Measurements from ENCODE around the gene SLC23A1. TPM values are rescaled to one million over a fixed set of nuclear protein-coding genes. Genes with fewer than 3 reads are reported as not detected.
A peak's percentile ranks its signal among the peaks of the same experiment; 100 is the strongest.

Gene SLC23A1
- polyA plus RNA-seq, 1 experiment = not detected

DNA sequence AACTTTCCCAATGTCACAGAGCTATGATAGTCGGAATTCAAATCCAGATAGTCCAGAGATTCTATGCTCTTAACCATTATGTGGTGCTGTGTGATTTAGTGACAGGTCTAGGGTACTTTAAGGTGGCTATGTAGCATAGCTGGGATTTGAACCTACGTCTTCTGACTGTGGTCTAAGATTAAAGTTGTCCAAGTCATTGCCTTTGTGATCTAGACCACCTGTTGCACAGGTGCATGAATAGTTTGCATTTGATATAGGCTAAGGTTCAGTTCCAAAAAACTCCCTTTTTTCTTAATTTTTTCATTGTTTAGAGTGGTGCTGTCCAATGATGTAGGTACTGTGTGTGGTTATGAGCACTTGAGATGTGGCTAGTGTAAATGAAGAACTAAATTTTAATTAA, 38.9 kb downstream of the SLC23A1 start:
- CTCF ChIA-PET = no interaction called here
- POLR2A ChIA-PET = interaction anchor here (0.6 to 0.7 kb wide), 2 partner anchors 25 to 264 kb away, joined by 3 to 4 read pairs; no protein-coding TSS in a partner anchor
- TF ChIP-seq, protein P1, sequence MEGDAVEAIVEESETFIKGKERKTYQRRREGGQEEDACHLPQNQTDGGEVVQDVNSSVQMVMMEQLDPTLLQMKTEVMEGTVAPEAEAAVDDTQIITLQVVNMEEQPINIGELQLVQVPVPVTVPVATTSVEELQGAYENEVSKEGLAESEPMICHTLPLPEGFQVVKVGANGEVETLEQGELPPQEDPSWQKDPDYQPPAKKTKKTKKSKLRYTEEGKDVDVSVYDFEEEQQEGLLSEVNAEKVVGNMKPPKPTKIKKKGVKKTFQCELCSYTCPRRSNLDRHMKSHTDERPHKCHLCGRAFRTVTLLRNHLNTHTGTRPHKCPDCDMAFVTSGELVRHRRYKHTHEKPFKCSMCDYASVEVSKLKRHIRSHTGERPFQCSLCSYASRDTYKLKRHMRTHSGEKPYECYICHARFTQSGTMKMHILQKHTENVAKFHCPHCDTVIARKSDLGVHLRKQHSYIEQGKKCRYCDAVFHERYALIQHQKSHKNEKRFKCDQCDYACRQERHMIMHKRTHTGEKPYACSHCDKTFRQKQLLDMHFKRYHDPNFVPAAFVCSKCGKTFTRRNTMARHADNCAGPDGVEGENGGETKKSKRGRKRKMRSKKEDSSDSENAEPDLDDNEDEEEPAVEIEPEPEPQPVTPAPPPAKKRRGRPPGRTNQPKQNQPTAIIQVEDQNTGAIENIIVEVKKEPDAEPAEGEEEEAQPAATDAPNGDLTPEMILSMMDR (IDR thresholded peaks at IDR 0.05; ENCODE audit: insufficient read depth, low read depth, low read length) = no peak

DNA sequence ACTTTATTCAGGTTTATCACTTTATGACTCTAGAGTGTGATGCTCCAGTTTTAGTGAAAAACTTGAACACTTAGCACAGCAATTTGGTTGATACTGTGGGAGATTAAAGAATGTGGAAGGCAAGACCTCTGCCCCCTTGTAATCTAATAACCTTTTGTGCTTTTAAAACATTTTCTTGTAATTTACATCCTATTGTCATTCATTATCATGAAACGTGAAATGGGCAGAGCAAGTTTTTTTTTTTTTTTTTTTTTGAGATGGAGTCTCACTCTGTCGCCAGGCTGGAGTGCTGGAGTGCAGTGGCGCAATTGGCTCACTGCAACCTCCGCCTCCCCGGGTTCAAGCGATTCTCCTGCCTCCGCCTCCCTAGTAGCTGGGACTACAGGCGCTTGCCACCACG, 39.6 kb downstream of the SLC23A1 start:
- Histone ChIP-seq H3K27me3 (ENCODE audit: control insufficient read depth, insufficient read depth, low read length) (no peaks in the 10 kb centered on the region), H3K4me3 (ENCODE audit: low read depth, low read length) (peak overlapping the region; percentile 100), H3K36me3 (ENCODE audit: control insufficient read depth, insufficient read depth, low read length) (no peaks in the 10 kb centered on the region)
- CTCF ChIA-PET = no interaction called here
- POLR2A ChIA-PET = interaction anchor here (0.6 kb wide), 1 partner anchor 263 kb away, joined by 3 read pairs; no protein-coding TSS in a partner anchor
- TF ChIP-seq, protein P1 (IDR thresholded peaks at IDR 0.05; ENCODE audit: insufficient read depth, low read depth, low read length) = no peak
- no peak for DNase-seq (ENCODE audit: low read depth)

More for the DNA sequence above, 38.9 kb downstream of the SLC23A1 start:
- no peaks in the 10 kb centered on the region for H3K36me3 ChIP-seq (ENCODE audit: control insufficient read depth, insufficient read depth, low read length)
- no peak for DNase-seq (ENCODE audit: low read depth)
- H3K4me3 ChIP-seq (ENCODE audit: low read depth, low read length) = no peak overlapping the region
- H3K27me3 ChIP-seq (ENCODE audit: control insufficient read depth, insufficient read depth, low read length) = no peaks in the 10 kb centered on the region

DNA sequence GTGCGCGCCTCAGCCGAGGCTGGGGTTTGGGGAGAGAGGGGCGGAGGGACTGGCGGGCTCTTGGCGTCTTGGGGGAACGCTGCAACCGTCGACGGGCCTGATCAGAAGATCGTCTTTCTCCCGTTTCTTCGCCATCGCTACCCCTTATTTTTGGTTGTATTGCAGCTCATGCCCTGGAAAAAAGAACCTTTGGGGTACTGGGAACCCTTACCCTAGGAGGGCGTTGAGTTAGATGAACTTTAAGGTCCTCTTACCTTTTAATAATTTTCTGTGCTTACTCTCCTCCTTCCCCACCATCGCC, 40.7 kb downstream of the SLC23A1 start:
- CTCF ChIA-PET = interaction anchor here (0.8 to 2.7 kb wide), 6 partner anchors 11 to 61 kb away, joined by 3 to 8 read pairs (median 6); no protein-coding TSS in a partner anchor
- POLR2A ChIA-PET = interaction anchor here (0.5 to 1.1 kb wide), 8 partner anchors 23 to 317 kb away, joined by 3 to 15 read pairs (median 4); partner anchors contain the start of gene MATR3

DNA sequence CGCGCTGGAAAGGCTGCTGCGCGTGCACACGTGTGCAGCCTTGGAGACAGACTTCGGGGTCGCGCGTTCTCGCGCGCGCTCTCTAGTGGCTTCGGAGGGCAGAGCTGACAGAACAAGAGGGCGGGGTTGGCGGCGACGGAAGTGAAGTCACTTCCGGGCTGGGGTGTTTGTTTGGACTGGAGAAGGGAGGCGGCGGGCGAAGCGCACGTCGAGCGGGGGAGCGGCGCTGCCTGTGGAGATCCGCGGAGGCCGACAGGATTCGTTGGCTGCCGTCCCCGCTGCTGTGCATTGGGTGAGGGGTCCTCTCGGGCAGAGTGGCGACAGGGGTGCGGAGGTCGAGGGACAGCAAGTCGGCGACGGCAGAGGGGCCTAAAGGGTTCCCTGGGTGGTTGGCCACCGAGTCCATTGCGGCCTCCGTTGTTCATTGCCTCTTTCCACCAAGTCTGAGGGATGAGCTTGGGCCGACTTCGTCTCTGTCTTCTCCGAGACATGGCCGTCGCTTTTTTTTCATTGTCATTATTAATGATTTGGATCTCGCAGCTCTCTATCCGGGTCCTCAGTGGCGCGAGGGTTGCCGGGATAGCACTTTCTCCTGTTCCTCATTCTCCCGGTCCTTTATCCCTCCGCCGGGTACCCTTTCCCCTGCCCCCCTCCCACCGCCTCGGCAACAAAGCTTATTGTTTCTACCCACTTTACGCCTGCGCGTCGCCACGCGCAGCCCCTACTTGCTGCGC, 41.2 kb downstream of the SLC23A1 start, which contains the start of gene PAIP2:
Gene PAIP2 (plus strand): TSS at position 166 of the 734 bp plus-strand sequence. CDS start 21,931 bp downstream, outside the sequence.
- DNase-seq (ENCODE audit: low read depth) = peak; percentile 88
- TF ChIP-seq, protein P1 (IDR thresholded peaks at IDR 0.05; ENCODE audit: insufficient read depth, low read depth, low read length) = peak; percentile 90
- no peaks in the 10 kb centered on the region for H3K27me3 ChIP-seq (ENCODE audit: control insufficient read depth, insufficient read depth, low read length)
- peak within 1 kb of the TSS; percentile 100 for H3K4me3 ChIP-seq (ENCODE audit: low read depth, low read length)
- ChIA-PET CTCF (interaction anchor here (0.6 to 2.7 kb wide), 9 partner anchors 9 to 999 kb away, joined by 3 to 9 read pairs (median 6); no protein-coding TSS in a partner anchor), POLR2A (interaction anchor here (0.5 to 1.1 kb wide), 8 partner anchors 23 to 317 kb away, joined by 3 to 15 read pairs (median 4); partner anchors contain the start of gene MATR3)
- H3K36me3 ChIP-seq (ENCODE audit: control insufficient read depth, insufficient read depth, low read length) = no peaks in the 10 kb centered on the region

More for the DNA sequence above, 40.7 kb downstream of the SLC23A1 start:
- H3K4me3 ChIP-seq (ENCODE audit: low read depth, low read length) = peak overlapping the region; percentile 100
- no peaks in the 10 kb centered on the region for H3K36me3 ChIP-seq (ENCODE audit: control insufficient read depth, insufficient read depth, low read length)
- TF ChIP-seq, protein P1 (IDR thresholded peaks at IDR 0.05; ENCODE audit: insufficient read depth, low read depth, low read length) = no peak
- DNase-seq (ENCODE audit: low read depth) = no peak
- H3K27me3 ChIP-seq (ENCODE audit: control insufficient read depth, insufficient read depth, low read length) = no peaks in the 10 kb centered on the region

DNA sequence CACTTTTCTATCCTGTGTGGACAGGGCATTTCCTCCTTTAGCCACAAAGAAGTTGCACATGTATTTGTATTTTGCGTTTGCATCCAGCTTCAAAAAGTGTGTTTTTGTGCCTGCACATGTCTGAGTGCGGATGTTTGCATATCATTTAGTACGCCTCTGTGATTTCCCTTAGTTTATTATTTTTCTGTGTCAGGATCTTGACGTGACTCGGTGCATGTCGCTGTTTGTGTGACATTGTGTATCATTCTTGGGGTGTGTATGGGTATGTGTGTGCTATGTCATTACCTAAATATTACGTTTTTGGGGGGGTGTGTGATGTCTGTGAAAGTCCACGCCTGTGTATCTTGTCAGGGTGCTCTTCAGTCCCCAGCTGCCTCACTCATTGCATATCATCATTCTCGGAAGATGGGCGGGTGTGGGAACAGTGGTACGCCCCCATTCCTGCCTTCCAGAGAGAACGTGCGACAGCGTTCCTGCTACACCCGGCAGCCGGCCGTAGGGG, 41.9 kb downstream of the SLC23A1 start:
- no peak for DNase-seq (ENCODE audit: low read depth)
- Histone ChIP-seq H3K27me3 (ENCODE audit: control insufficient read depth, insufficient read depth, low read length) (no peaks in the 10 kb centered on the region), H3K36me3 (ENCODE audit: control insufficient read depth, insufficient read depth, low read length) (no peaks in the 10 kb centered on the region), H3K4me3 (ENCODE audit: low read depth, low read length) (peak overlapping the region; percentile 100)
- TF ChIP-seq, protein P1 (IDR thresholded peaks at IDR 0.05; ENCODE audit: insufficient read depth, low read depth, low read length) = no peak
- ChIA-PET POLR2A (no interaction called here), CTCF (interaction anchor here (0.6 to 2.7 kb wide), 8 partner anchors 8 to 999 kb away, joined by 3 to 9 read pairs (median 6); no protein-coding TSS in a partner anchor)

Measured in BJ (cell line).